HG03565 (cell line): ENCODE data around the gene RAB3IP.
"Not testable (repeated sequence)": the region's sequence is repeated elsewhere in the genome, so short reads cannot be mapped to it uniquely, and the experiment has no call there.

Source experiments
- ATAC-seq: cut with Tn5 transposase; IDR thresholded peaks from one replicate; pipeline ENCODE4 v1.9.1; 2021; ENCODE audit warnings: mild to moderate bottlenecking, moderate library complexity; ENCODE audit not compliant: unreplicated experiment

RAB3IP gene

GRCh38 chr12:69834147-69834546, 95.5 kb downstream of the RAB3IP start:
- no peak for ATAC-seq

- ATAC-seq, result no peak
Measured at GRCh38 chr12:69834576-69834975, 95.9 kb downstream of the RAB3IP start.

- no peak for ATAC-seq
Measured at GRCh38 chr12:69835081-69835480, 96.4 kb downstream of the RAB3IP start.

GRCh38 chr12:69836015-69836414, 97.4 kb downstream of the RAB3IP start:
- ATAC-seq, result no peak

GRCh38 chr12:69837191-69837590, 98.5 kb downstream of the RAB3IP start:
- ATAC-seq, result no peak

- ATAC-seq, result no peak
Measured at GRCh38 chr12:69837657-69838415, 99.2 kb downstream of the RAB3IP start.

GRCh38 chr12:69840727-69841126, 102.1 kb downstream of the RAB3IP start:
- no peak for ATAC-seq

GRCh38 chr12:69843608-69844007, 104.9 kb downstream of the RAB3IP start:
- no peak for ATAC-seq

- no peak for ATAC-seq
Measured at GRCh38 chr12:69844416-69844815, 105.8 kb downstream of the RAB3IP start.

- ATAC-seq, result no peak
Measured at GRCh38 chr12:69844836-69845235, 106.2 kb downstream of the RAB3IP start.

- ATAC-seq, result no peak
Measured at GRCh38 chr12:69846976-69847375, 108.3 kb downstream of the RAB3IP start.

- ATAC-seq, result no peak
Measured at GRCh38 chr12:69851976-69852375, 113.3 kb downstream of the RAB3IP start.

- ATAC-seq, result not testable (repeated sequence)
Measured at GRCh38 chr12:69853176-69853961, 114.7 kb downstream of the RAB3IP start.

GRCh38 chr12:69866698-69867097, 128.0 kb downstream of the RAB3IP start:
- ATAC-seq, result no peak

- ATAC-seq, result no peak
Measured at GRCh38 chr12:69868695-69869094, 130.0 kb downstream of the RAB3IP start.

- ATAC-seq, result no peak
Measured at GRCh38 chr12:69872804-69873203, 134.1 kb downstream of the RAB3IP start.
